Endothelial cell of umbilical vein (primary cell): ENCODE data around the gene CYGB. TPM values are rescaled to one million over a fixed set of nuclear protein-coding genes. Genes with fewer than 3 reads are reported as not detected.

ENCODE experiments used
- BruUV-seq: library from RNA; stranded (reverse); fragments of 400-500 nt; replicated peaks from 2 replicates; lab custom pipeline; 2021; lab: Mats Ljungman, UMichigan
- CTCF ChIA-PET: fragments of 300-600, 350-600 bp; sonication (Branson Sonifier 250); formaldehyde crosslinking; loops from one replicate; lab custom pipeline; 2021; ENCODE audit warnings: antibody characterized with exemption, inconsistent platforms; lab: Charles Lee
- POLR2A ChIA-PET: fragments of 300-600, 350-600 bp; sonication (Branson Sonifier 250); formaldehyde crosslinking; loops from one replicate; lab custom pipeline; 2021; ENCODE audit warnings: antibody characterized with exemption, inconsistent platforms; lab: Charles Lee
- DNase-seq: peaks from one replicate; pipeline ENCODE4 v3.0.0-alpha.2; 2011; ENCODE audit warnings: low read depth, low spot score
- FAIRE-seq: peaks from 2 replicates; lab custom pipeline; 2011; peaks lifted over from hg19 to GRCh38; lab: Jason Lieb, UNC
- H2AFZ ChIP-seq: 2 replicates; pipeline ENCODE4 v1.6.0; 2012; ENCODE audit warnings: low read depth, low read length, control low read depth, inconsistent platforms
- H3K27ac ChIP-seq: 2 replicates; pipeline ENCODE4 v1.5.1; 2011; ENCODE audit warnings: low read depth, mild to moderate bottlenecking, control low read depth, low read length, moderate library complexity; ENCODE audit not compliant: insufficient read depth
- H3K27me3 ChIP-seq, 2 experiments: 2 replicates each; pipeline versions ENCODE4 v1.6.0 to v1.6.1; 2011; ENCODE audit warnings: low read length in 2 of 2, mixed read lengths in 1 of 2; ENCODE audit not compliant: control insufficient read depth in 2 of 2, insufficient read depth in 2 of 2
- H3K36me3 ChIP-seq, 2 experiments: 2 replicates in 1 of 2; 3 replicates in 1 of 2; pipeline ENCODE4 v1.5.1; 2011; ENCODE audit warnings: low read length in 2 of 2, mild to moderate bottlenecking in 1 of 2, moderate library complexity in 1 of 2; ENCODE audit not compliant: control insufficient read depth in 2 of 2, insufficient read depth in 2 of 2; ENCODE audit errors: extremely low read depth in 1 of 2
- H3K4me1 ChIP-seq: 3 replicates; pipeline ENCODE4 v1.5.1; 2011; ENCODE audit warnings: mild to moderate bottlenecking, low read length; ENCODE audit not compliant: control insufficient read depth, insufficient read depth; ENCODE audit errors: extremely low read depth
- H3K4me2 ChIP-seq: 2 replicates; pipeline ENCODE4 v1.6.1; 2011; ENCODE audit warnings: low read length, control low read depth, mixed read lengths; ENCODE audit not compliant: insufficient read depth
- H3K4me3 ChIP-seq, 3 experiments: fragments of 200-600 bp in 1 of 3; sonication (generic), shearing (Covaris generic) in 1 of 3; replicated peaks in 1 of 3; 2 replicates each; pipeline ENCODE4 v1.5.1; 2011 to 2016; ENCODE audit warnings: control low read depth in 3 of 3, low read length in 3 of 3, mild to moderate bottlenecking in 2 of 3, inconsistent platforms in 1 of 3, low read depth in 1 of 3, moderate library complexity in 1 of 3; ENCODE audit not compliant: insufficient read depth in 1 of 3
- H3K79me2 ChIP-seq: 2 replicates; pipeline ENCODE4 v1.6.0; 2012; ENCODE audit warnings: low read length, inconsistent platforms; ENCODE audit not compliant: control insufficient read depth, insufficient read depth
- H3K9ac ChIP-seq: replicated peaks from 2 replicates; pipeline ENCODE3; 2011; ENCODE audit warnings: low read length, control low read depth; ENCODE audit not compliant: insufficient read depth; ENCODE audit errors: extremely low read depth
- H3K9me1 ChIP-seq: replicated peaks from 3 replicates; pipeline ENCODE4 v1.6.0; 2011; ENCODE audit warnings: mild to moderate bottlenecking, low read length; ENCODE audit not compliant: control insufficient read depth, insufficient read depth; ENCODE audit errors: extremely low read depth
- H3K9me3 ChIP-seq: replicated peaks from 2 replicates; pipeline ENCODE4 v1.5.1; 2012; ENCODE audit warnings: low read length, inconsistent platforms; ENCODE audit not compliant: control insufficient read depth, insufficient read depth
- H4K20me1 ChIP-seq: replicated peaks from 2 replicates; pipeline ENCODE3; 2011; ENCODE audit warnings: mild to moderate bottlenecking, low read length; ENCODE audit not compliant: control insufficient read depth, insufficient read depth; ENCODE audit errors: extremely low read depth
- CTCF ChIP-seq, 2 donors: IDR thresholded peaks; 1 replicate in 1 of 2; 2 replicates in 1 of 2; pipeline ENCODE4 v1.5.1; 2011; ENCODE audit warnings: low read length in 2 of 2, mild to moderate bottlenecking in 2 of 2, moderate library complexity in 2 of 2, control low read depth in 1 of 2, inconsistent platforms in 1 of 2, low read depth in 1 of 2; ENCODE audit not compliant: insufficient read depth in 1 of 2; ENCODE audit errors: extremely low read depth in 1 of 2
- EZH2 ChIP-seq: IDR thresholded peaks from 2 replicates; pipeline ENCODE4 v1.6.1; 2012; ENCODE audit warnings: borderline replicate concordance, low read depth, mild to moderate bottlenecking, moderate library complexity, low read length, inconsistent platforms; ENCODE audit not compliant: severe bottlenecking
- FOS ChIP-seq: IDR thresholded peaks from 2 replicates; pipeline ENCODE4 v1.6.1; 2011; ENCODE audit warnings: mild to moderate bottlenecking, low read length, moderate library complexity, borderline replicate concordance; ENCODE audit not compliant: insufficient read depth
- JUN ChIP-seq: IDR thresholded peaks from 2 replicates; pipeline ENCODE4 v1.6.1; 2011; ENCODE audit warnings: borderline replicate concordance, low read depth; ENCODE audit not compliant: insufficient read length, insufficient read depth
- MAX ChIP-seq: IDR thresholded peaks from 2 replicates; pipeline ENCODE4 v1.6.1; 2011; ENCODE audit not compliant: insufficient read depth, insufficient read length
- MYC ChIP-seq: IDR thresholded peaks from one replicate; pipeline ENCODE4 v1.6.1; 2011; ENCODE audit warnings: mild to moderate bottlenecking, low read depth, low read length
- POLR2A ChIP-seq: IDR thresholded peaks from 2 replicates; pipeline ENCODE4 v1.6.1; 2012; ENCODE audit warnings: low read depth, mild to moderate bottlenecking, control low read depth, low read length
- POLR2AphosphoS5 ChIP-seq: IDR thresholded peaks from 2 replicates; pipeline ENCODE4 v1.6.1; 2012; ENCODE audit warnings: low read depth, mild to moderate bottlenecking, control low read depth, low read length, moderate library complexity; ENCODE audit not compliant: insufficient read depth
- dilution Hi-C: fragments of 300-500 bp; cut with MboI; formaldehyde crosslinking; loops from one replicate; pipeline ENCODE4 v1.15.0; 2019; ENCODE audit warnings: low sequenced_read_pairs; ENCODE audit not compliant: extremely low pct_ligation_motif_present
- intact Hi-C: fragments of 100-400 bp; cut with micrococcal nuclease; formaldehyde crosslinking; loops from one replicate; pipeline ENCODE4 v1.10.0; 2022
- polyA plus RNA-seq, 4 experiments: library from polyadenylated mRNA; depleted of rRNA in 3 of 4; stranded (reverse) in 3 of 4; unstranded in 1 of 4; fragments of >200 nt; gene quantifications; 2 replicates each; pipeline versions ENCODE4 v1.2.1 to v1.2.3, GENCODE V29; 2011 to 2012; ENCODE audit warnings: missing spikeins in 1 of 4
- total RNA-seq: library from RNA; stranded (reverse); gene quantifications from 2 replicates; pipeline ENCODE4 v1.2.3, GENCODE V29; 2021

CYGB gene
- total and polyA plus RNA-seq, 2 donors (not counting 3 experiments of a cell fraction or from before 2014, with no cell fraction given), result 0.22 to 0.91 TPM

GRCh38 chr17:76551685-76552084, 14.2 kb upstream of the CYGB start:
- Histone ChIP-seq H3K9me3 (no peaks in the 10 kb centered on the region), H3K36me3 (no peaks in the 10 kb centered on the region), H2AFZ (no peak overlapping the region), H3K27me3 (peaks cover 0 to 3% of the 10 kb centered on the region in 2 experiments), H4K20me1 (no peaks in the 10 kb centered on the region), H3K27ac (no peak overlapping the region), H3K79me2 (no peaks in the 10 kb centered on the region), H3K9ac (no peak overlapping the region), H3K4me3 (no peak overlapping the region), H3K9me1 (no peaks in the 10 kb centered on the region), H3K4me2 (no peak overlapping the region), H3K4me1 (peaks cover 8% of the 10 kb centered on the region)
- ChIA-PET POLR2A (no interaction called here), CTCF (interaction anchor here (1.0 to 3.0 kb wide), 6 partner anchors 24 to 130 kb away, joined by 5 to 25 read pairs (median 5); partner anchors contain the start of gene ST6GALNAC2)
- no peak for TF ChIP-seq MAX
- no peak for TF ChIP-seq FOS
- no peak for TF ChIP-seq MYC
- TF ChIP-seq JUN, result no peak
- no peak for TF ChIP-seq EZH2
- no peak for TF ChIP-seq POLR2AphosphoS5
- TF ChIP-seq POLR2A, result no peak
- TF ChIP-seq CTCF (IDR thresholded peaks at IDR 0.05; ENCODE audit: extremely low read depth in 1 of 2, insufficient read depth in 1 of 2, low read depth in 1 of 2, low read length in 2 of 2), result no peak
- BruUV-seq, result no TSS peak
- intact Hi-C loops, result no loop called here
- dilution Hi-C loops, result no loop called here
- DNase-seq (no peak), FAIRE-seq (no peak)
